Measurements from ENCODE around the gene GTPBP6.

The GTPBP6 gene

GRCh38 chrX:363621-364375 lies 45.2 kb upstream of the GTPBP6 start:
- H3K9me3 ChIP-seq (ENCODE audit: low read length) = 0 out of 2 replicates have a peak, but pooled peaks cover 6% of the 10 kb centered on the region
- no peak overlapping the region for H3K4me3 ChIP-seq (ENCODE audit: low read depth, low read length, poor library complexity, severe bottlenecking)
- peaks cover 30% of the 10 kb centered on the region for H3K79me2 ChIP-seq (ENCODE audit: insufficient read depth, low read length)
- peaks cover 13% of the 10 kb centered on the region for H3K4me1 ChIP-seq (ENCODE audit: insufficient read depth, low read length, severe bottlenecking)
- H3F3A ChIP-seq (ENCODE audit: insufficient read depth, low read length) = no peaks in the 10 kb centered on the region
- TF ChIP-seq EZH2 (IDR thresholded peaks at IDR 0.05; ENCODE audit: borderline replicate concordance, low read length) (no peak), CTCF (IDR thresholded peaks at IDR 0.05; ENCODE audit: low read length) (no peak)
- H3K9ac ChIP-seq (ENCODE audit: low read length) = no peak overlapping the region
- H4K20me1 ChIP-seq (ENCODE audit: insufficient read depth, low read length) = no peaks in the 10 kb centered on the region
- no peak overlapping the region for H2AFZ ChIP-seq (ENCODE audit: low read length)
- peaks cover 67% of the 10 kb centered on the region for H3K36me3 ChIP-seq (ENCODE audit: insufficient read depth, low read length)
- no peak overlapping the region for H3K4me2 ChIP-seq (ENCODE audit: low read length)
- no peaks in the 10 kb centered on the region for H3K27me3 ChIP-seq (ENCODE audit: insufficient read depth, low read length)
- no peaks in the 10 kb centered on the region for H3K9me2 ChIP-seq (ENCODE audit: low read depth, low read length)
- no peak overlapping the region for H3K27ac ChIP-seq (ENCODE audit: low read depth, low read length, poor library complexity, severe bottlenecking)

GRCh38 chrX:362937-363620 lies 44.5 kb upstream of the GTPBP6 start:
- H3K36me3 ChIP-seq (ENCODE audit: insufficient read depth, low read length) = peaks cover 74% of the 10 kb centered on the region
- no peak overlapping the region for H3K4me2 ChIP-seq (ENCODE audit: low read length)
- H2AFZ ChIP-seq (ENCODE audit: low read length) = no peak overlapping the region
- H3K9me3 ChIP-seq (ENCODE audit: low read length) = 0 out of 2 replicates have a peak, but pooled peaks cover 6% of the 10 kb centered on the region
- no peaks in the 10 kb centered on the region for H3F3A ChIP-seq (ENCODE audit: insufficient read depth, low read length)
- no peaks in the 10 kb centered on the region for H3K9me2 ChIP-seq (ENCODE audit: low read depth, low read length)
- TF ChIP-seq EZH2 (IDR thresholded peaks at IDR 0.05; ENCODE audit: borderline replicate concordance, low read length) (no peak), CTCF (IDR thresholded peaks at IDR 0.05; ENCODE audit: low read length) (no peak)
- H3K4me1 ChIP-seq (ENCODE audit: insufficient read depth, low read length, severe bottlenecking) = peaks cover 9% of the 10 kb centered on the region
- H3K79me2 ChIP-seq (ENCODE audit: insufficient read depth, low read length) = peaks cover 30% of the 10 kb centered on the region
- no peaks in the 10 kb centered on the region for H3K27me3 ChIP-seq (ENCODE audit: insufficient read depth, low read length)
- no peaks in the 10 kb centered on the region for H4K20me1 ChIP-seq (ENCODE audit: insufficient read depth, low read length)
- no peak overlapping the region for H3K9ac ChIP-seq (ENCODE audit: low read length)
- no peak overlapping the region for H3K27ac ChIP-seq (ENCODE audit: low read depth, low read length, poor library complexity, severe bottlenecking)
- H3K4me3 ChIP-seq (ENCODE audit: low read depth, low read length, poor library complexity, severe bottlenecking) = no peak overlapping the region

GRCh38 chrX:362351-362750 lies 43.8 kb upstream of the GTPBP6 start:
- H3K9me2 ChIP-seq (ENCODE audit: low read depth, low read length) = no peaks in the 10 kb centered on the region
- peaks cover 74% of the 10 kb centered on the region for H3K36me3 ChIP-seq (ENCODE audit: insufficient read depth, low read length)
- peaks cover 11% of the 10 kb centered on the region for H3K4me1 ChIP-seq (ENCODE audit: insufficient read depth, low read length, severe bottlenecking)
- H3K4me2 ChIP-seq (ENCODE audit: low read length) = no peak overlapping the region
- no peaks in the 10 kb centered on the region for H4K20me1 ChIP-seq (ENCODE audit: insufficient read depth, low read length)
- no peaks in the 10 kb centered on the region for H3F3A ChIP-seq (ENCODE audit: insufficient read depth, low read length)
- no peak overlapping the region for H2AFZ ChIP-seq (ENCODE audit: low read length)
- H3K79me2 ChIP-seq (ENCODE audit: insufficient read depth, low read length) = peaks cover 25% of the 10 kb centered on the region
- H3K4me3 ChIP-seq (ENCODE audit: low read depth, low read length, poor library complexity, severe bottlenecking) = no peak overlapping the region
- 0 out of 2 replicates have a peak, but pooled peaks cover 6% of the 10 kb centered on the region for H3K9me3 ChIP-seq (ENCODE audit: low read length)
- TF ChIP-seq EZH2 (IDR thresholded peaks at IDR 0.05; ENCODE audit: borderline replicate concordance, low read length) (no peak), CTCF (IDR thresholded peaks at IDR 0.05; ENCODE audit: low read length) (no peak)
- H3K27me3 ChIP-seq (ENCODE audit: insufficient read depth, low read length) = no peaks in the 10 kb centered on the region
- no peak overlapping the region for H3K9ac ChIP-seq (ENCODE audit: low read length)
- H3K27ac ChIP-seq (ENCODE audit: low read depth, low read length, poor library complexity, severe bottlenecking) = no peak overlapping the region

Data from OCI-LY1 (cell line).